Lower lobe of right lung (tissue), 2 donors: ENCODE data around the gene MAPK7. TPM values are rescaled to one million over a fixed set of nuclear protein-coding genes. Genes with fewer than 3 reads are reported as not detected.

Source experiments
- ATAC-seq, 2 donors: fragments of 200-7000 bp; cut with Tn5 transposase; one replicate each; pipeline ENCODE4 v1.9.1; 2020 to 2022; ENCODE audit warnings: mild to moderate bottlenecking in 2 of 2, moderate library complexity in 2 of 2
- DNase-seq: peaks from one replicate; pipeline ENCODE4 v3.0.0-alpha.2; 2020
- H3K27ac ChIP-seq: fragments of 200-600 bp; one replicate; pipeline ENCODE4 v1.8.0; 2022
- H3K27me3 ChIP-seq: fragments of 200-600 bp; one replicate; pipeline ENCODE4 v1.8.0; 2022; ENCODE audit warnings: low read depth
- H3K36me3 ChIP-seq: fragments of 200-600 bp; one replicate; pipeline ENCODE4 v1.8.0; 2022; ENCODE audit warnings: mild to moderate bottlenecking
- H3K4me1 ChIP-seq: fragments of 200-600 bp; one replicate; pipeline ENCODE4 v1.8.0; 2022
- H3K4me3 ChIP-seq: fragments of 200-600 bp; one replicate; pipeline ENCODE4 v1.8.0; 2022; ENCODE audit warnings: mild to moderate bottlenecking
- H3K9me3 ChIP-seq: fragments of 200-600 bp; one replicate; pipeline ENCODE4 v1.8.0; 2022
- intact Hi-C: fragments of 100-400 bp; cut with DNase I; formaldehyde crosslinking; loops from one replicate; pipeline ENCODE4 v1.11.0; 2022
- total RNA-seq: library from RNA; stranded (reverse); fragmentation: NEBNext Ultra II Directional; extraction: Animal tissue kit (Norgen Biotek cat#: 25700); gene quantifications from one replicate; pipeline ENCODE4 v1.2.1, GENCODE V29; 2021
- TF ChIP-seq, protein P1 (sequence below): fragments of 200-600 bp; IDR thresholded peaks from one replicate; pipeline ENCODE4 v1.8.0; 2022; ENCODE audit warnings: antibody characterized with exemption, mild to moderate bottlenecking
- donor health status: DM: no; HTN: yes; CAD: no; lungs with severe emphysema.

Gene MAPK7
- total RNA-seq, 1 donor from 2014 or later: 22.2 TPM

DNA sequence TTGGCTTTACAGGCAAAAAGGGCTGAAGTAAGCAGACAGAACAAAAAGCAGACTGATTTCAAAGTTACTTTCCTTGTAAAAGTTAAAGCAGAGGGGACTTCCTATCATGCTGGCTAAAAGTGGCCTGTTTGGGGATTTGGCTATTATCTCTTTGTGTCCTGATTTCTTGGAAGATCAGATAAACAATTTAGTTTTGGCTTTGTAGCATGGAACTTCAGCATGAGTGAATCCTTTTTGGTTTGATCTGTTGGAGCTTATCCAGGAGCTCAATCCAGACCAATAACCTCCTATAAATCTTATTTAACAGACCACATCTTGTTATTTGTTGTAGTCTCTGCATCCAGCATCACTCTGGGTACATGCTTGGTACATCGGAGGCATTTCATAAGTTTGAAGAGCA is 23.9 kb downstream of the MAPK7 start:
- no peak overlapping the region for H3K4me3 ChIP-seq
- no peaks in the 10 kb centered on the region for H3K9me3 ChIP-seq
- peaks cover 38% of the 10 kb centered on the region for H3K4me1 ChIP-seq
- ATAC-seq: no peak
- intact Hi-C loops: no loop called here
- no peaks in the 10 kb centered on the region for H3K36me3 ChIP-seq
- TF ChIP-seq, protein P1, sequence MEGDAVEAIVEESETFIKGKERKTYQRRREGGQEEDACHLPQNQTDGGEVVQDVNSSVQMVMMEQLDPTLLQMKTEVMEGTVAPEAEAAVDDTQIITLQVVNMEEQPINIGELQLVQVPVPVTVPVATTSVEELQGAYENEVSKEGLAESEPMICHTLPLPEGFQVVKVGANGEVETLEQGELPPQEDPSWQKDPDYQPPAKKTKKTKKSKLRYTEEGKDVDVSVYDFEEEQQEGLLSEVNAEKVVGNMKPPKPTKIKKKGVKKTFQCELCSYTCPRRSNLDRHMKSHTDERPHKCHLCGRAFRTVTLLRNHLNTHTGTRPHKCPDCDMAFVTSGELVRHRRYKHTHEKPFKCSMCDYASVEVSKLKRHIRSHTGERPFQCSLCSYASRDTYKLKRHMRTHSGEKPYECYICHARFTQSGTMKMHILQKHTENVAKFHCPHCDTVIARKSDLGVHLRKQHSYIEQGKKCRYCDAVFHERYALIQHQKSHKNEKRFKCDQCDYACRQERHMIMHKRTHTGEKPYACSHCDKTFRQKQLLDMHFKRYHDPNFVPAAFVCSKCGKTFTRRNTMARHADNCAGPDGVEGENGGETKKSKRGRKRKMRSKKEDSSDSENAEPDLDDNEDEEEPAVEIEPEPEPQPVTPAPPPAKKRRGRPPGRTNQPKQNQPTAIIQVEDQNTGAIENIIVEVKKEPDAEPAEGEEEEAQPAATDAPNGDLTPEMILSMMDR: no peak
- H3K27me3 ChIP-seq: no peaks in the 10 kb centered on the region
- H3K27ac ChIP-seq: peak overlapping the region; percentile 25
- DNase-seq: no peak

DNA sequence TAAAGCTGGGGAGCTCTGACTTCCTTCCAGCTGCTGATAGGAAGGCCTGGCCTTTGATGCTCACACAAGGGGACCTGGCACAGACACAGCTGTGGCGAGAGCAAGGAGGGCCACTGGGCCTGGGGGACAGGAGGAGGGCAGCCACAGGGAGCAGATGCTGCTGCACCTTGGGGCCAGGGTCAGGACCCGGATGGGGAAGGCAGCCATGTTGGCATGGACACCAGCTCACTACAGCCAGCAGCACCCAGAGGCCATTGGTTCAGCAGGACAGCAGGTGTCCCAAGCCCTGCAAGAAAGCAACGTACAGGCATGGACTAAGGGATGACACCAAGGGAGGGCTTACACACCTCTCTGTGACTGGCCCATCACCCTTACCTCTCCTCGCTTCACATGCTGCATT is 24.7 kb downstream of the MAPK7 start:
- intact Hi-C loops: no loop called here
- H3K4me1 ChIP-seq: peaks cover 31% of the 10 kb centered on the region
- TF ChIP-seq, protein P1: no peak
- ATAC-seq (no peak), DNase-seq (no peak)
- H3K4me3 ChIP-seq: no peak overlapping the region
- no peaks in the 10 kb centered on the region for H3K27me3 ChIP-seq
- H3K27ac ChIP-seq: no peak overlapping the region
- H3K36me3 ChIP-seq: no peaks in the 10 kb centered on the region
- no peaks in the 10 kb centered on the region for H3K9me3 ChIP-seq

DNA sequence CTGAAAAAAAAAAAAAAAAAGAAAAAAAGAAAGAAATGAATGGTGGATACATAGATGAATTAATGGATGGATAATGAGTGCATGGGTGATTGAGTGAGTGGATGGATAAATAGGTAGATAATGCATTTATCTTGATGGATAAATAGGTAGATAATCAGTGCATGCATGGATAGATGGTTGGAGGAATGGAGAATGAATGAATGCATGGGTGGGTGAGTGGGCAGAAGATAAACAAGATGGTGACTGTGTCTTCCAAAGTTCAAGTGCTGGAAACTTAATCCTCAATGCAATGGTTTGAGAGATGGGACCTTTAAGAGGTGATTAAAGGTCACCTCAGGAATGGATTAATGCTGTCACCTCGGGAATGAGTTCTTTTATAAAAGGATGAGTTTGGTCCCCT is 26.0 kb downstream of the MAPK7 start:
- intact Hi-C loops: no loop called here

DNA sequence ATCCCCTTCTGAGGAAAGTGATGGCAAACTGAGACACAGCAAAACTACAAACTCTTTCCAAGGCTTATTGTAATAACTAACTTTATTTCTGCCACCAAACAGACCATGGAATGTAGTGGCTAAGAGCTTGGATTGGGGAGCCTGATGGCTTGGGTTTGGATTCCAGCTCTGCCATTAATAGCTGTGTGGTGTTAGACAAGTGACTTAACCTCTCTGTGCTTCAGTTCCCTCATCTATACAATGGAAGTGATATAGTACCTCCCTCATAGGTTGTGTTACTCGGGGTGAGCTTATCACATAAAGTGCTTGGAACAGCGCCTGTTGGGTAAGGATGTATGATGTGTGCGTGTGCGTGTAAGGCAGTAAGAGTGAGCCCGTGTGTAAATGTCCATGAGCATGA is 26.8 kb downstream of the MAPK7 start:
- no peak for ATAC-seq
- H3K4me1 ChIP-seq: peaks cover 10% of the 10 kb centered on the region
- no peak for DNase-seq
- TF ChIP-seq, protein P1: no peak
- no peaks in the 10 kb centered on the region for H3K36me3 ChIP-seq
- no peaks in the 10 kb centered on the region for H3K27me3 ChIP-seq
- intact Hi-C loops: no loop called here
- H3K27ac ChIP-seq: no peak overlapping the region
- H3K4me3 ChIP-seq: no peak overlapping the region
- H3K9me3 ChIP-seq: no peaks in the 10 kb centered on the region

More for the DNA sequence above, 26.0 kb downstream of the MAPK7 start:
- TF ChIP-seq, protein P1: no peak
- H3K4me1 ChIP-seq: peaks cover 19% of the 10 kb centered on the region
- no peak for ATAC-seq
- H3K9me3 ChIP-seq: no peaks in the 10 kb centered on the region
- H3K27ac ChIP-seq: no peak overlapping the region
- H3K27me3 ChIP-seq: no peaks in the 10 kb centered on the region
- no peak for DNase-seq
- H3K4me3 ChIP-seq: no peak overlapping the region
- no peaks in the 10 kb centered on the region for H3K36me3 ChIP-seq

DNA sequence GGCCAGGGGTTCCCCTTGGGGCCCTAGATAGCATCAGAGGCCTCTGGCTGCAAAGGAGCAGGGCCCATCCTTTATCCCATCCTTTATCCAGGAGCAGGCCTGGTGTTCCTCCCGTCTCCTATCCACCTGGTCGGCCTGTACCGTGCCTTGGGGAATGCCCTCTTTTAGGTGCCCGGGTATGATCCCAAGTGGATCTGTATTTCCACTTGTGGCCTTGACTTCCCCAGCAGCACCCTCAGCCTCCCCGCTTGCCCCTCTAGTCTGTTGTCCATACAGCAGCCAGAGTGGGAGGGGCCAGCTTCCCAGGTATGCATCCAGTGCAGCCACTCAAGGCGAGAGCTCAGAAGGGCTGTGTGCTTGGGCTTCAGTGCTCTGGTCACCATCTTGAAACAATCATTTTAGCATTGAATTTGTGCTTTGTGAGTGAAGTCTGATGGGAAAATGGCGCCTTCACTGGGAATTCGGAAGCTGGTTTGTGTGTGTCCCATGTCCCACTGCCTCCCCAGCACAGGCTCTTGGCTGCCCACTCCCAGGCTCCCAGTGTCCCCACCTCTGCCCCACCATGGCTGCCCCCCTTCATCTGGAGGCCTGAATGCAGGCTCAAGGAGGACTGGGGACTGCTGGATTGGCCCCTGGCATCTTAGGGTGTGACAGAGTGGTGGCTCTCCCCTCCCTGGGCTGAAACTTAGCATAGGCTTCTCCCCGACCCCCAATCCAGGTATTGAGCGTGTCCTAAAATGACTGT is 29.5 kb downstream of the MAPK7 start:
- no peak for ATAC-seq
- TF ChIP-seq, protein P1: no peak

More for the DNA sequence above, 29.5 kb downstream of the MAPK7 start:
- Histone ChIP-seq H3K36me3 (no peaks in the 10 kb centered on the region), H3K9me3 (no peaks in the 10 kb centered on the region), H3K27me3 (no peaks in the 10 kb centered on the region), H3K4me1 (no peaks in the 10 kb centered on the region), H3K27ac (no peak overlapping the region), H3K4me3 (no peak overlapping the region)
- intact Hi-C loops: no loop called here
- no peak for DNase-seq
